GM19240 (cell line): ENCODE results near the gene KCTD14.
"Not testable (repeated sequence)": the region's sequence is repeated elsewhere in the genome, so short reads cannot be mapped to it uniquely, and the experiment has no call there.

ENCODE experiments used
- DNase-seq: peaks from one replicate; pipeline ENCODE4 v3.0.0; 2011; ENCODE audit warnings: low spot score; ENCODE audit not compliant: insufficient read length

Gene KCTD14, protein sequence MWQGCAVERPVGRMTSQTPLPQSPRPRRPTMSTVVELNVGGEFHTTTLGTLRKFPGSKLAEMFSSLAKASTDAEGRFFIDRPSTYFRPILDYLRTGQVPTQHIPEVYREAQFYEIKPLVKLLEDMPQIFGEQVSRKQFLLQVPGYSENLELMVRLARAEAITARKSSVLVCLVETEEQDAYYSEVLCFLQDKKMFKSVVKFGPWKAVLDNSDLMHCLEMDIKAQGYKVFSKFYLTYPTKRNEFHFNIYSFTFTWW

DNA sequence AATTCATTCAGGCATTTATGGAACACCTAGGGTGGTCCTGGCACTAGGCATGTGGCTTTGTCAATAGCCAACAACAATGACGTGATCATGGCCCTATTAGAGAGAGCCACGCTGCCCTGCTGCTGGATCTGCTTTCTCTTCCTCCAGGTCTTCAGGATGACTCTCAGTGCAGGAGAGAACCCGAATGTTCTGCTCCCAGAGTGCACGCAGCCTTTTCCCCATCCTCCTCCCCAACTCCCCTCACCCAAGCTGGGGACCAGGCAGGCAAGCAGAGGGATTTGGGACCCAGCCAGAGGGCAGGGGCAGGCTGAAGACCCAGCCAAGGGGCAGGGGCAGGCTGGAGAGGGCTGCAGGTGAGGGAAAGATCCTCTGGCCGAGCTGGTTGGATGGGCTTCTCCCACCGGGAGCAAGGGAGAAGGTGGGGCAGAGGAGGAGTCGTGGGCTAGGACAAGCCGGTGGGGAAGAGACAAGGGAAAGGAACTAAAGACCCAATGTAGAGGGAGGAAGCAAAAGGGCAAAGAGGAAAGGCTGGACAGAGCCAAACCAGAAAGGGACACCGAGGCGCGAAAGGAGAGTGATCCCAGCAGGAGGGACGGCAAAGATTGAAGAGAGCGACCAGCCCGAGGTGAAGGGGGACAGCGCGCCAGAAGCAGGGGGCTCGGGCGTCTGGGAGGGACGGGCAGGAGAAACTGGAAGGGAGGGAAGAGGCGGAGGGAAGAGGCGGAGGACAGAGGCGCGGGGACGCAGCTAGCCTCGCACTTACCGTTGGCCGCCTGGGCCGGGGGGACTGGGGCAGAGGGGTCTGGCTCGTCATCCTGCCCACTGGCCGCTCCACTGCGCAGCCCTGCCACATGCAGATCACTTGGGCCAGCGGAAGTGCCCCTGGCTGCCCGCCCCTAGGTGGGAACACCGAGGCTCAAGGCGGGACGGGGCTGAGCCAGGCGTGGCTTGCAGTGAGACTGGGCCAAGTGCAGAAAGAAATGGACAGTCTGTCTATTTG lies at the start of gene KCTD14:
KCTD14 (minus strand) TSS at position 880 of the 1,000 bp plus-strand sequence; CDS start at position 853, 27 bp downstream.
- DNase-seq: no peak

DNA sequence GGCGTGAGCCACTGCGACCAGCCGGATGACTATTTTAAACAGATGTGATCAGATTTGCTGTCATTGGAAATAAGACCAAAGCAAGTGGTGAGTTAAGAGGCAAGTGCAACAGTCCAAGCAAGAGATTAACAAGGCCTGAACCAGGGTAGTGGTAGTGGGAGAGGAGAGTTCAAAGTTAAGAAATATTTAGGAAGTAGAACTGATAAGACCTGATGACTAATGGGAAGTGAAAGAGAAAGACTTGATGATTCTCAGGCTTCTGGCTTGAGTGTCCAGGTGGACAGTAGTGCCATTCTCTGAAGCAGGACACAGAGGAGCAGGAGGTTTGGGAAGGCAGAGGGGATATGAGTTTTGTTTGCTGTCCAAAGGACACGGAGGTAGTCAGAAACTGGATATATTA lies 49.4 kb upstream of the KCTD14 start:
- DNase-seq: no peak

DNA sequence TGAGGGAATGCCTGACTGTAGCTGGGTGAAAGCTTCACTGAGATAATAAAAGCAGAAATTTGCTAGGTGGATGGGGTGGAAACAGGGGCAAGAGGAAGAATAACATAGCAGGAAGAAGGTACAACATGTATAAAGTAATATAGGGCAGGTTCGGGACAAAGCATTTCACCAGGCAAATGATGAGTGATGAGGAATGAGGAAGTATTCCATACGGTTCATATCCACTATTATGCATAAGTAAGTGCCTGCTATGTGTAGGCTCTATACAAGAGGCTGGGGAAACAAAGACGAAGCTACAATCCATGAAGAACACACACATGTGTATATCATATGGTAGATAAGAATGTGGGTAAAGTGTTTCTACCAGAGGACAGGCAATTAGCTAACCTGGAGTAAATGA lies 48.6 kb upstream of the KCTD14 start:
- DNase-seq: no peak

DNA sequence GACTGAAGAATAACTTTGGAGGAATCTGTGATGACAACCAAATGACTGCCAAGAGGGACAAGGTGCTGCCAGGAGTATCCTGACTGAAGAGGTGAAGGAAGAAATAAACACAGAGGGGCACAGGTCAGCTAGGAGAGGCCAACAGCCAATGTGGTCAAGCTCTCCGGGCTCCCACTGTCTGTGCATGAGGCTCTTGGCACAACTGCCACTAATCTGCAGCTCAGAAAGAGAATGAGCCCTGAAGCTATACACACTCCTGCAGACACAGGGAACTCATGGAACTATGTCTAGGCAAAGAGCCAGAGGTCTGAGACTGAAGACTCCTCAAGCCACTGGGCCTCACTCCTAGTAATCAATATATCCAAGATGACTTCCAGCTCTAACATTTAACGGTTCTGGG lies 47.5 kb upstream of the KCTD14 start:
- no peak for DNase-seq

DNA sequence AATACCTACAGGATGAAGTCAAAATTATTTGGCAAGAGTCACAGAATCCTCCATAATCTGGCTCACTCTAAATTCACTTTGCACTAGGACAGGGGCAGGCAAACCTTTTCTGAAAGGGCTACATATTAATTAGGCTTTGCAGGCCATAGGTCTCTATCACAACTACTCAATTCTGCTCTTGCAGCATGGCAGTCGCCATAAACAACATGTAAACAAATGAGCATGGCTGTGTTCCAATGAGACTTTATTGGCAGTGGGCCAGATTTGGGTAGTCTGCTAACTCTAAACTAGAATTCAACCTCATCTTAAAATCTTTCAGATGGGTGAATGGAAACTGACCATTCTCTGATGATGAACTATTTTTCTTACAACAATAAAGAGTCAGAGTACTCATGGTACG lies 46.4 kb upstream of the KCTD14 start:
- DNase-seq: no peak

DNA sequence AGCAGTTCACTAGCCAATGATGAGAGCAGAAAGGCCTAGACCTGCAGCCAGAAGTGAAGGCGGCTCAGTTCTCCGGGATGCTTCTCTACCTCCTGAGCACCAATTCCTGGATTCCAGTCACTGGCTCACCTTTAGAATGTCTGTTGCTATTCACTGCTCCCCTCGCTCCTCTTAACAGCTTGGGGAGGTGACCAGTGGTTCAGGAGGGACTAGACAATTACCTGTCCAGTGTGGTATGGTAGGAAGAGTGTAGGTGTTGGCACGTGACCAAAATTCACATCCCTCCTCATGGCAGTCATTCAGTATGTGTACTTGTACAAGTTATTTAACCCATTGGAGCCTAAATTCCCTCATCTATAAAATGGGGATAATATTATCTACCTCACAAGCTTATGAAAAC lies 44.6 kb upstream of the KCTD14 start:
- no peak for DNase-seq

DNA sequence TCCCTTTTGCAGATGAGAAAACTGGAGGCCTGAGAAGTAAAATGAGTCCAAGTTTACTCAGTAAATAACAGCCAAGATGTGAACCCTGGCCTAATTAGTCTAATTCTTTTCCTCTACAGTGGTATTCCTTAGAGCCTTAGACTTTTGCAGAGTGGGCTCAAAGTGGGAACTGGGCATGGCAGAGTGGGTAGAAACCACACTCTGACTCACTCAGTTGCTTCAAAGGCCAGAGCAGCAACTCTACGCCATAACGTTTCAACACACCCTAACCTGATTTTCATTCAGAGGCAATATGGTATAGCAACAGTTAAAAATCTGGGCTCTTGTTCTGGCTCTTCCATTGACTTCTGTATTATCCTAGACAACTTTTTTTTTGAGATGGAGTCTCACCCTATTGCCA lies 43.4 kb upstream of the KCTD14 start:
- DNase-seq: no peak

DNA sequence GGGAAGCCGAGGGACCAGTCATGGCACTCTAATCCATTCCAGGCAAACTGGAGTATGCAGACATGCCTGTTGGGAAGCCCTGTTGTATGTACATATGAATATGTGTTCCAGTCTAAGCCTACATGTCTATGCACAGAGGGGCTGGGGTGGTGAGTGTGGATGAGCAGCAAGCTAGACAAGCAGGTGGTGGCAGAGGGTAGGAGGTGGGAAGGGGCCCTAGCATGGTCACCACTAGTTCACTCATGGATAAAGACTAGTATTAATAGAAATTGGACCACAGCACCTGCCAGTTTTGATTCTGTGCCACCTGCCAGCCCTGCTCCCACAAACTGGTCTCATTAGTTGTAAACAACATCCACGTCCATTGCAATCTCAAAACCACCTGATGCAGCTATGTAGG lies 42.1 kb upstream of the KCTD14 start:
- DNase-seq: no peak

DNA sequence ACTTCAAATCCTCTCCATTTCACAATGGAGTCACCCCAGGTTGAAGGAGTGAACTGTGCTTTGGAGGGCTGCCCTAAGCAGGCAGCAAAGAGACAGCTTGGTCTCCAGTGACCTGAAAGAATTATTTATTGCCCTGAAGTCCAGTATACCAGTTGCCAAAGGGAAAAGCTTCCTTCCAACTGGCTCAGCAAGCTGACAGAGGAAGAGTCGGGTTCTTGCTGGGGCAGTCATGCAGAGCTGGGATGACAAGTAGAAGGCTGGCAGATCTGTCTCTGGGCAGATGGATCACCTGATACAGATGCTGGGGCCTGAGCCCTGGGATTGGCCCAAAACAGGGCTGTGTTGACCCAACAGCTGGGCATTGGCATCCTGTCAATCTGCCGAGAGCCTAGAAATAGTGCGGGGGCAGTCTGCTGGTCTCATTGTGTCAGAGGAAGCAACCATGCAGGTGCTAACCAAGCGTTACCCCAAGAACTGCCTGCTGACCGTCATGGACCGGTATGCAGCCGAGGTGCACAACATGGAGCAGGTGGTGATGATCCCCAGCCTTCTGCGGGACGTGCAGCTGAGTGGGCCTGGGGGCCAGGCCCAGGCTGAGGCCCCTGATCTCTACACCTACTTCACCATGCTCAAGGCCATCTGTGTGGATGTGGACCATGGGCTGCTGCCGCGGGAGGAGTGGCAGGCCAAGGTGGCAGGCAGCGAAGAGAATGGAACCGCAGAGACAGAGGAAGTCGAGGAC lies 40.5 kb upstream of the KCTD14 start, which contains the start of gene THRSP:
THRSP (plus strand) TSS at position 422 of the 742 bp plus-strand sequence; CDS start at position 443, 21 bp downstream.
- no peak for DNase-seq

DNA sequence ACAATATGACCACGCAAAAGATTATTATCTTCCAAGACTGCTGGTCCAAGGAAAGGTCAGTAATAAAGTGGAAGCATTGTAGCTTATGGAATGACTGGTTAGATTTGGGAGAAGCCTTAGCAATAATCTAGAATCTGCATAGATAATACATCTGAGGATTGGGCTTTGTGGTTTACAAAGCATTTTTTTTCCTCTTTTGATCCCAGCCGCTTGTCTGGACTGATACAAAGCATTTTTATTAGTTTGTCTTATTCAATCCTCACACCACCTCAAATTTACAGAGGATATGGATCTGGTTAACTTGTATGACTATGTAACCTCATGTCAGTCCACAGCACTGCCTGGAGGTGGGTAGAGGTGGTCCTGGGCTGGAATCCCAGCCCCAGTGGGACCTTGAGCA lies 39.6 kb upstream of the KCTD14 start:
- DNase-seq: no peak

DNA sequence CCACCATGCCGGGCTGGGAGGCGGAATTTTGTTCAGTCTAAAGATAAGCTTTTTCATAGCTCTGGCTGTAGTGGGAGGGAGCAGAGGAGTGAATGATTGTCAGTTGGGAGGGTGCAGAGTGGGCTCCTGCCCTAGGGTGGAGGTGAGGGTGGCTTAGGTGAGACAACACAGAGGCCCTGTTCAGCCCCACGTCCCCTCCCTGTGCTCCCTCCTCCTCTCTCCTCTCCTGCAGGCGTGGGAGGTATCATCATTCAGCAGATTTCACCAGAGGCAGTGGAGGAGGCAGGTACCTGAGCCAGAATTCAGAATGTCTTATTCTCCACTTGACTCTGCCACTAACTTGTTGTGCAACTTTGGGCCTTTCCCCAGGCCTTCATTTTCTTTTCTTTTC lies 38.8 kb upstream of the KCTD14 start:
- no peak for DNase-seq

DNA sequence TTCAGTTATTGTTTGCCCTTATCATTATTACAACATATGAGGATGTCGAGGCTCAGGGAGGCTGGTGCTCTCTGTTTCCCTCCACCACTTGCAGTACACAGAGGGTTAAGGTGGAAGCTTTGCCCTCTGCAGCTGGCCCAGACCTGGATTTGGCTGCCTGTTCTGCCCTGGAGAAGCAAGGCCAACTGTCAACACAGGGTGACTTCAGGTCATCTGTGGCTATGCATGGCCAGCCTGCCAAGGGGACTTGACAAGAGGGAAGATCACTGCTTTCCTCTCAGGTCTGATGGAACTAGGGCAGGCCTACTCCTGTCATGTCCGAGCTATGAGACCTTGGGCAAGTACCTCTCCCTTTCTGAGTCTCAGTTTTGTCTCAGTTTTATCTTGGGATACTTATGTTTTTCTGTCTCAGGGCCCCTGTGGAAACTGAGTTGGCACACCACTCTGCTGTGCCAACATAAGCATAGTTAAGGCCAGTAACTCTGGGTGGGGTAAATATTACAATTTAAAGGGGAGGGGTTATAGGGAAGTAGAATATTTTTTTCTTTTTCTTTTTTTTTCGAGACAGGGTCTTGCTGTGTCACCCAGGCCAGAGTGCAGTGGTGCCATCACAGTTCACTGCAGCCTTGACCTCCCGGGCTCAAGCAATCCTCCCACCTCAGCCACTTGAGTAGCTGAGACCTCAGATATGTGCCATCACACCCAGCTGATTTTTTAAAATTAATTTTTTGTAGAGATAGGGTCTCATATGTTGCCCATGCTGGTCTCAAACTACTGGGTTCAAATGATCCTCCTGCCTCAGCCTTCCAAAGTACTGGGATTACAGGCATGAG lies 38.2 kb upstream of the KCTD14 start:
- DNase-seq: no peak

DNA sequence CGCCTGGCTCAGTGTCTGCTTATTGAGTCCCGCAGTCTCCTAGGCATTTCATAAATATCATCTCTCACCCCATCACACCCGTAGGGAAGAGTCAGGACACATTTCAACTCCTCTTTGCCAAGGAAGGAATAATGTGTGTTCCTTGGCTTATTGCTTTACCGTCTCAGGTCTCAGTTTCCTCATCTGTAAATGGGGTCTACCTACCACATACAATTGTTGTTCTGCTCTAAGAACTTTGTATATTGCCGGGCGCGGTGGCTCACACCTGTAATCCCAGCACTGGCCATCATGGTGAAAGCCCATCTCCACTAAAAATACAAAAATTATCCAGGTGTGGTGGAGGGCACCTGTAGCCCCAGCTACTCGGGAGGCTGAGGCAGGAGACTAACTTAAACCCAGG lies 37.5 kb upstream of the KCTD14 start:
- no peak for DNase-seq

DNA sequence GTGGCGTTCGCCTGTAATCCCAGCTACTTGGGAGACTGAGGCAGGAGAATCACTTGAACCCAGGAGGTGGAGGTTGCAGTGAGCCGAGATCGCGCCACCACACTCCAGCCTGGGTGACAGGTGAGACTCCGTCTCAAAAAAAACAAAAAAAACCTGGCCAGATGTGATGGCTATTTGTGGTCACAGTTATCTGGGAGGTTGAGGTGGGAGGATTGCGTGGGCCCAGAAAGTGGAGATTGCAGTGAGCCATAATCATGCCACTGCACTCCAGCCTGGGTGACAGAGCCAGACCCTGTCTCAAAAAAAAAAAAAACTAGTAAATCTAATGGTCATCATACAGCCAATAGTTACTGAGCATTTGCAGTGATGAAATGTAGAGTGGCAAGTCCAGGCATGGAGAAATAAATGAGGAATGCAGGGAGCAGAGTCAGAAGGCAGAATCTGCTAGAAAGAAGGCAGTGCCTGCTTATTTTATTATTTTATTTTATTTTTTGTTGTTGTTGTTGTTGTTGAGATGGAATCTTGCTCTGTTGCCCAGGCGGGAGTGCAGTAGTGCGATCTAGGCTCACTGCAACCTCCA lies 36.8 kb upstream of the KCTD14 start:
- DNase-seq: not testable (repeated sequence)

DNA sequence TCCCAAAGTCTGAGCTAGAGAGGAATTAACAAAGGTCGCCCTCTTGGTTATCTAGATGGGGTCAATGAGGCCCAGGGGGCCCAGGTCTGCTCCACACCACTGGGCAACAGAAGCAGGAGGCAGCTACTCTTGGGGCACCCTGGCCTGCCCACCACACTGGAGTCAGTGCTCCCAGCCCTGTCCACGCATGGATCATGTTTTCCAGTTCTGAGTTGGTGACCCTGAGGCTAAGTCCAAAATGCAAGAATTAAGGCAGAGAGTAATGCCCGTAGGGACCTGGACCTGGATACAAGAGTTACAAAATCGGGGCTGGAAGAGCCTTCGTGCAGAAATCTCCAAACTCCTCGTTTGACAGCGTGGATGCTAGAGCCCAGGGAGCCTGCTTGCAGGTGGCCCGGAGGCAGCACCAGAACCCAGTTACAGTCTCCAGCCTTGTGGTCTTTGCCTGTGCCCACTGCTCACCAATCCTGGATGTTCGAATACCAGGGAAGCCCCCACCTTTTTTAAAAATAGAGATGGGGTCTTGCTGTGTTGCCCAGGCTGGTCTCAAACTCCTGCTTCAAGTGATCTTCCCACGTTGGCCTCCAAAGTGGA lies 34.5 kb upstream of the KCTD14 start:
- DNase-seq: no peak

DNA sequence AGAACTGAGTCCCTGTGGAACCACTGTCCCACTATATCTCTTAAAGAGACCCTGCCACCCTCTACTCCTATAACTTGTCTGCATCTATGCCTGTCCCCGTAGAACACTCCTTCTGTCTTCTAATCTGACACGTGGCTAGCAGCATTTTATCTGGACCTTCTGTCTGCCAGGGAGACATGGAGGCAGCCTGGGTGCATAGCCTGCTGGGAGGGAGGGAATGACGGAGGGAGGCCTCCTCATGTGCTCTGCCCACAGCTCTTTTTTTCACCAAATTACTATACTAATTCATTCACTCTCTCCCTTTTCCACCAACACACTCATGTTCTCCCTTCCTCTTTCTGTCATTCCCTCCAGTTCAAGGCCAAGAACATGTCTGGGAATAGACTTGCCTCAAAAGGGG lies 33.0 kb upstream of the KCTD14 start:
- no peak for DNase-seq

DNA sequence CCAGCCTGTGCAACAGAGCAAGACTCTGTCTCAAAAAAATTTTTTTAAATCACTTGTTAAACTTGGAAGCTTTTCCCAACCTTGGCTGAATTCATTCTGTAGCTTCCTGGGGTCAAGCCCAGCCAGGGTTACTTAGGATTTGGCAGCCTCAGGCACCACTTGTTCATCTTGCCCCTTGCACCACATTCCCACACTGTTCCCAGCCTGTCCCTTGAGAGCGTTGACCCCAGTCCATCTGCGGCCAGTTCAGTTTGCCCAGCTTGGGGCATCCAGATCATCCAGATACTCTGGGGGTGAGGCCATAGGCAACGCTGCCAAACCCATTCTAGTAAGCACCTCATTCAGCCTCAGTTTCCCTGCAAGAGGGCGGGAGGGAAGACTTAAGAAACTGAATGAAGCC lies 31.9 kb upstream of the KCTD14 start:
- no peak for DNase-seq

DNA sequence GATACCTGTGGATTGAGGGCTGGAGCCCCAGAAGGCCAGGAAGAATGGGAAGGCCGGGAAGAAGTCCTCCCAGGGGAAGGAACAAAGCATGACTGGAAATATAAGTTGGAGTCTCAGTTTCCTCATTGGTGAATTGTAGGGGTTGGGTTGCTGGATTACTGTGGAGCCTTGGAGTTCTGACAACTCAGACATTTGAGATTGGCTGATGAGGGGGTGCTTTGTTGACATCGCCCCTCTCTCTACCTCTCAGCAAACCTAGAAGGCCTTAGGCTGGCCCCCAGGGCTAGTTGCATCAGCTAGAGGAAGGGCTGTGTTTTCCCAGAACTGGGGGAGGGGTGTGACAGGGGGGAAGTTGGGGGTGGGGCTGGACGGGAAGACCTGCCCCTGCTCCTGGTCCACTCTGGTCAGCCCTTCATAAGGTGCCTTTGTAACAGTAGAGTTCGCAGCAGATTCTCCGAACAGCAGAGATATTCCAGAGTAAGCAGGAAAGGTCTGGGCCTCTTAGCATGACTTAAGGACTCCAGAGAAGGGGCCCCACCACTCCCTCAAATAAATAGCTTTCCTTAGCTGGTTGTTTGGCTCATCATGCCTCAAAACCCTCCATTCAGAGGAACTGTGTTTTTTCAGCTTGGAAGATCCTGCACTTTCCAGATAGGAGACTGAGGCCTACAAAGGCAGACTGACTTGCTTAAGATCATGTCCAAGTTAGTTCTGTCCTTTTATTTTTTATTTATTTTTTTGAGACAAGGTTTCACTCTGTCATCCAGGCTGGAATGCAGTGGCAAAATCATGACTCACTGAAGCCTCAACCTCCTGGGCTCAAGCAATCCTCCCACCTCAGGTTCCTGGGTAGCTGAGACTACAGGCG lies 28.1 kb upstream of the KCTD14 start:
- no peak for DNase-seq

DNA sequence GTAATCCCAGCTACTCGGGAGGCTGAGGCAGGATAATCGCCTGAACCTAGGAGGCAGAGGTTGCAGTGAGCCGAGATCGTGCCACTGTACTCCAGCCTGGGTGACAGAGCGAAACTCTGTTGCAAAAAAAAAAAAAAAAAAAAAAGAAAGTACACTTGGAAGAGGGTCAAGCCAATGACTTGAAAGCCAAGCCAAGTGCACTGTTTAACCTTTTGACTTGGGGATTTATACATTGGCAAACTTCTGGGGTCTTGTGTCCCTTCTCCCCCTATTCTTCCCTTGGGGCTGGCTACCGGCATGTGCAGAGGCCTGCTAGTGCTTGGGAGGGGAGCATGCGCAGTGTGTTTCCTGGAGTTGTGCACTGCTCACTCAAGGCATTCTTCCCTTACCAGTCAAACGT lies 26.3 kb upstream of the KCTD14 start:
- DNase-seq: no peak
